GM10847 (cell line): ENCODE data around the gene CNKSR1.

Experiments
- POLR2A ChIP-seq: IDR thresholded peaks from 2 replicates; pipeline ENCODE4 v1.6.1; 2011; ENCODE audit not compliant: insufficient read length; ENCODE audit errors: extremely low read depth

The CNKSR1 gene

DNA sequence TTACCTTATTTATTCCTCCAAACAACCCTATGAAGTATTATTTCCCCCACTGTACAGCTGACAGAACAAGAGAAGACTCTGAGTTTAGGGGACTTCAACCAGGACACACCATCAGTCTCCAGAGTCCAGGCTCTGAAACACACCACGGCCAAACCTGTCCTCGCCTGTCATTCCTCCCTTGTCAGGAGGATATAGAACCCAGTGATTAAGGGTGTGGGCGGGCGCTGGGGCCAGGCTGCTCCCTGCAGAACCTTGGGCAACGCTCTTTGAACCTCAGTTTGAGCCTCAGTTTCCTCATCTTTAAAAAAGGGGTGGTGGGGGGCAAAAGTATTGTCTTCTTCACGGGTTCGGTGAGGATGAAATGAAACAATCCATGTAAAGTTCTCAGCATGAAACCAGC is 47.3 kb downstream of the CNKSR1 start:
- no peak for TF ChIP-seq POLR2A

DNA sequence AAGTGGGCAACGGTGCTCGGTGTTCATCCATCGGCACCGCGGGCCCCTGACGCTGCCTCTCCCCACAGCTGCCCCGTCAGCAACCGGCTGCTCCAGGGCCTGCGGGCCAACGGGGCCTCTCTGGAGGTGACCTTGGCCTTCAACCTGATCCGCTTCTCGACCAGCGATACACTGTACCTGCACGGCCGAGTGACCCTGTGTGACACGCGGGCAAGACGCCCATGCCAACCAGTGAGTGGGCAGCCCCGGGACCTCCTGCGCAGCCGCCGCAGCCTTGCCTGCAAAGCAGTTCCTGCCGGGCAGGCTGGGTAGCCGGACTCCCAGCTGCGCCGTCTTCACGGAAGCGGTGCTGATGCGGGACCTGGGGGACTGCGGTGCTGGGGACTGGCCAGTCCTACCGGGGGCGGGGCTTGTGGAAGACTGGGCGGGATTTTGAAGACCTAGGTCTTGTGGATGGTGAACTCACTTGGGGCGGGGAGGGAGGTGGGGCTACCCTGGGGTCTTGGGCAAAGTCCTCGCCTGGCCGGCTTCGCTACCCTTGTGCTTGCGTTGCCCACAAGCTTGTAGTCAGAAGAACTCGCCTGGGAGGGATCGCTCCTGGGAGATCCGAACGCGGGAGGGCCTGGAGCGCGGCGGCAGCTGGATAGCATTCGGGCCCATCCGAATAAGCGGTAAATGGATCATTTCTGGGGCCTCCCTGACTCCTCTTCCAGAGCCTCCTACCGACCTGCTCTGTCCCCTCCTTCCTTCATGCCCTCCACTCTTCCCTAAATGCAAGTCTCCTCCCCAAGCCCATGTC is 47.9 kb downstream of the CNKSR1 start:
- no peak for TF ChIP-seq POLR2A

DNA sequence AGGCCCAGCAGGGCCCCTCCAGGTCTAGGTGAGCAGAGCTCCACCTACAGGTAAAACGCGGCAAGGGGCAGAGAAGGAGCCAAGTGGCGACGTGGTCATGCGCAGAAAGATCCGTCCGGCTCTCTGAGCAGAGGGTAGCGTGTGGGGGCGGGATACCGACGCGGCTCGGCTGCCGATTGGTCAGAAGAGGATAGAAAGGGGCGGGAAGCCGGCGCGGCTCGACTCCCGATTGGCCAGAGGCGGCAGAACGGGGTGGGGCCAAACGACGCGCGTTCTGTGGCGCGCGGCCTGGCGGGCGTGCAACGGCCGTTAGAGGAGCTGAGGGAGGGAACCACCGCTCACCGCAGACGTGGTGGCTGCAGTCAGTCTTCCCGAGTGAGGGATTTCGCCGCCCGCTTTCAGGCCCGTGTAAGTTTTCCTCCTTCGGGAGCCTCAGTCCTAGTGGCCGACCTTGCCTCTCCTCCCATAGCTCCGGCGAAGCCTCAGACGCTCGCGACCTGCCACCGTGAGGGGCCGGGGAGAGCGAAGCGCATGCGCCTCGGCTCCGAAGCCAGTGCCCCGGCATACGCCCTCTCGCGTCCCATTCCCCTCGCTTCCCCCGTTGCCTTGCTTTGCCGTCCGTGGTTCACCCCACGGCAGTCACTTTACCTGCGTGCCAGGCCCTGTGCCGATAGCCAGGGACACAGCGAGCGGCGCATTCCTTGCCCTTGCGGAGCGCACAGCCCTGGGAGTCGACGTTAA is 56.8 kb downstream of the CNKSR1 start, which contains the start of gene CEP85:
Gene CEP85, plus strand, starts transcription at position 298 of the 741 bp plus-strand sequence. CDS start 5,584 bp downstream, outside the sequence.
- TF ChIP-seq POLR2A = no peak

DNA sequence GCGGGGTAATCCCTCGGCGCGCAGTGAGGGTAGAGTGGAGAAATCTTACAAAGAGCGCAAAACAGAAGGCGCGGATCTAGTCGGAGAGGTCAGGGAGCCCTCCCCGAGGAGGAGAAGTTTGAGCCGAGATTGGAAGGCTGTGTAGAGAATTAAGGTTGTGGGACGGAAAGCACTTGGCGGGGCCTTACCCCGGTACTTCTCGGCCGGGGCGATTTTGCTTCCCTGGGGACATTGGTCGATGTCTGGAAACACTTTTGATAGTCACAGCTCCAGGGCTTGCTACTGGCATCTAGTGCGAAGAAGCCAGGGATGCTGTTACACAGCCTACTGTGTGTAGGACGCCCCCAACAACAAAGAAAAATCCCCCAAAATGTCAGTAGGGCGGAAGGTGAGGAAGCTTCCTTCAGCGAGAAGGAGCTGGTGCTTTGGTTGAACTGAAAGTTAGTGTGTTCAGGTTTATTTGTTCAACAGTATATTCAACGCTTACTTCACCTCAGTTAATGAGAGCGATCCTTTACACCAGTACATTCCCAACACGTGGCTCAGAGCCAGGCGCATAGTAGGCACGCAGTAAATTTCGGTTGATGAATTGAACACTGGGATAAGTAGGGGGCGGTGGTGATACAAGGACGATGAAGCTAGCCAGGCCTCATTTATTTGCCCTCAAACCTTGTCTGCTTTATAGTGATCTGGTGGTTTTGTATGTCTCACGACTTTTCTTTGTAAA is 57.5 kb downstream of the CNKSR1 start:
- TF ChIP-seq POLR2A = no peak

DNA sequence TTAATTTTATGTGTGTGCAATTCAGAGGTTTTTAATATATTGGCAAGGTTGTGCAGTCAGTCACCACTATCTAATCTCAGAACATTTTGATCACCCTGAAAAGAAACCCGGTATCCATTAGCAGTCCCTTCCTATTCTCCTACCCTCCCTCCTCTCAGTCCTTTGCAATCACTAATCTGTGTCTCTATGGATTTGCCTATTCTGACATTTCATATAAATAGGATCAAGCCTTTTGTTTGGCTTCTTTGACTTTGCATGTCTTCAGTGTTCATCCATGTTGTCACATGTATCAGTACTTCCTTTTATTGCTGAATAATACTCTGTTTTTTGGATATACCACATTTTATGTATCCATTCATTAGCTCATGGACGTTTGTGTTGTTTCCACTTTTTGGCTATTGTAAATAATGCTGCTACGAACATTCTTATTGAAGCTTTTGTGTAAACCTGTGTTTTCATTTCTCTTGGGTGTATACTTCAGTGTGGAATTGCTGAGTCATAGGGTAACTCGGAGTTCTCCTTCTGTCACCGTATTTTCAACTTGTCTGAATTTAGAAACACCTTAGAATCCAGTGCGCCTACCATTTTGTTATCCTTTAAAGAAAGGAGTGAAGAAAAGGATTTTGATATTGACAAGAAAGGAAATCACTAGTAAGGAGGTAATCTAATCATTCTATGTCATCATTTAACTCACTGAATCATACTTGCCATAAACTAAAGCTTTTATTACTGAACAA is 60.1 kb downstream of the CNKSR1 start:
- TF ChIP-seq POLR2A = no peak
